K562 (cell line): ENCODE results near the gene TK1. TPM values are rescaled to one million over a fixed set of nuclear protein-coding genes. Genes with fewer than 3 reads are reported as not detected.

ENCODE experiments used
- ATAC-seq: fragments of 200-7000 bp; cut with Tn5 transposase; 3 replicates; pipeline ENCODE4 v1.9.1; 2020; ENCODE audit warnings: moderate library complexity
- BruUV-seq: library from RNA; stranded (reverse); fragments of 400-500 nt; replicated peaks from 2 replicates; lab custom pipeline; 2021; lab: Mats Ljungman, UMichigan
- CTCF ChIA-PET: fragments of 300-600 bp; formaldehyde crosslinking; extraction: SDS; loops from one replicate; lab custom pipeline; 2021; ENCODE audit warnings: low intra/inter-chr PET ratio; lab: Yijun Ruan, JAX
- POLR2A ChIA-PET: fragments of 300-600, 350-650 bp; sonication (Branson Sonifier 250); formaldehyde crosslinking; extraction: SDS; loops from one replicate; lab custom pipeline; 2021; ENCODE audit warnings: antibody characterized with exemption, inconsistent platforms; lab: Yijun Ruan, JAX
- DNase-seq, 4 experiments: peaks; one replicate each; pipeline versions ENCODE4 v3.0.0 to v3.0.0-alpha.2; 2011 to 2018; ENCODE audit warnings: low spot score in 3 of 4, mixed read lengths in 3 of 4; ENCODE audit errors: extremely low read depth in 1 of 4
- FAIRE-seq: peaks from 2 replicates; lab custom pipeline; 2011; peaks lifted over from hg19 to GRCh38; lab: Jason Lieb, UNC
- H2AFZ ChIP-seq: 2 replicates; pipeline ENCODE4 v1.6.0; 2011; ENCODE audit warnings: low read depth, low read length, control low read depth, inconsistent platforms
- H3K27ac ChIP-seq: fragments of 200-600 bp; 3 replicates; pipeline ENCODE4 v1.8.0; 2011; ENCODE audit warnings: low read depth, mild to moderate bottlenecking, control low read depth, inconsistent platforms, low read length, moderate library complexity, mixed read lengths; ENCODE audit errors: extremely low read depth
- H3K27me3 ChIP-seq, 2 experiments: fragments of 300-600 bp in 1 of 2; 2 replicates in 1 of 2; 3 replicates in 1 of 2; pipeline versions ENCODE4 v1.6.0 to v1.8.0; 2011; ENCODE audit warnings: inconsistent platforms in 2 of 2, low read length in 2 of 2, mild to moderate bottlenecking in 1 of 2, mixed read lengths in 1 of 2, moderate library complexity in 1 of 2; ENCODE audit not compliant: control insufficient read depth in 2 of 2, insufficient read depth in 2 of 2
- H3K36me3 ChIP-seq: fragments of 300-600 bp; 3 replicates; pipeline ENCODE4 v1.8.0; 2011; ENCODE audit warnings: mild to moderate bottlenecking, low read length, inconsistent platforms; ENCODE audit not compliant: control insufficient read depth, insufficient read depth
- H3K4me1 ChIP-seq, 2 experiments: fragments of 200-600 bp in 1 of 2; replicated peaks in 1 of 2; 2 replicates in 1 of 2; 3 replicates in 1 of 2; pipeline versions ENCODE4 v1.5.1 to v1.8.0; 2011; ENCODE audit warnings: inconsistent platforms in 2 of 2, low read length in 2 of 2, mild to moderate bottlenecking in 1 of 2, mixed read lengths in 1 of 2, moderate library complexity in 1 of 2; ENCODE audit not compliant: control insufficient read depth in 2 of 2, insufficient read depth in 2 of 2
- H3K4me2 ChIP-seq: 2 replicates; pipeline ENCODE4 v1.6.1; 2011; ENCODE audit warnings: low read length, control low read depth, inconsistent platforms, mixed read lengths; ENCODE audit not compliant: insufficient read depth
- H3K4me3 ChIP-seq: fragments of 200-600 bp; sonication (generic), shearing (Covaris generic); 2 replicates; pipeline ENCODE4 v1.5.1; 2016; ENCODE audit warnings: control low read depth, inconsistent platforms
- H3K79me2 ChIP-seq: fragments of 200-600 bp; 3 replicates; pipeline ENCODE4 v1.8.0; 2011; ENCODE audit warnings: low read length, inconsistent platforms; ENCODE audit not compliant: control insufficient read depth, insufficient read depth
- H3K9ac ChIP-seq, 2 experiments: 2 replicates each; pipeline versions ENCODE4 v1.6.0 to v1.6.1; 2011; ENCODE audit warnings: low read depth in 2 of 2, low read length in 2 of 2, control low read depth in 1 of 2, inconsistent platforms in 1 of 2, mild to moderate bottlenecking in 1 of 2, mixed read lengths in 1 of 2; ENCODE audit not compliant: insufficient read depth in 1 of 2
- H3K9me1 ChIP-seq: one replicate; pipeline ENCODE4 v1.6.0; 2011; ENCODE audit warnings: inconsistent platforms, mild to moderate bottlenecking, low read length, moderate library complexity; ENCODE audit not compliant: control insufficient read depth, insufficient read depth
- H3K9me3 ChIP-seq: replicated peaks from 2 replicates; pipeline ENCODE4 v1.5.1; 2011; ENCODE audit warnings: low read depth, low read length, inconsistent platforms; ENCODE audit not compliant: control insufficient read depth, insufficient read depth
- H4K20me1 ChIP-seq: replicated peaks from 2 replicates; pipeline ENCODE4 v1.6.1; 2011; ENCODE audit warnings: low read length, inconsistent platforms, mixed read lengths; ENCODE audit not compliant: control insufficient read depth, insufficient read depth
- BRF1 ChIP-seq: IDR thresholded peaks from 3 replicates; pipeline ENCODE4 v1.6.1; 2011; ENCODE audit warnings: borderline replicate concordance, mild to moderate bottlenecking; ENCODE audit not compliant: insufficient read length; ENCODE audit errors: extremely low read depth
- CEBPB ChIP-seq: fragments of 450-650 bp; IDR thresholded peaks from 2 replicates; pipeline ENCODE4 v1.6.1; 2016; ENCODE audit warnings: missing genetic modification characterization, missing compliant biosample characterization
- FOXM1 ChIP-seq, 2 experiments: fragments of 450-650 bp in 1 of 2; sonication (generic) in 1 of 2; formaldehyde crosslinking in 1 of 2; IDR thresholded peaks; 2 replicates each; pipeline versions ENCODE4 v1.6.1 to v1.9.0; 2017 to 2022; ENCODE audit warnings: low read depth in 2 of 2, mild to moderate bottlenecking in 2 of 2, missing genetic modification reagents in 1 of 2, moderate library complexity in 1 of 2
- HDAC2 ChIP-seq: fragments of 450-650 bp; IDR thresholded peaks from 2 replicates; pipeline ENCODE4 v1.6.1; 2016; ENCODE audit warnings: mild to moderate bottlenecking
- SLC30A9 ChIP-seq: fragments of 250-450 bp; sonication (Bioruptor Pico); IDR thresholded peaks from 2 replicates; pipeline ENCODE4 v1.8.0; 2022; ENCODE audit warnings: mild to moderate bottlenecking, moderate library complexity
- TAF9B ChIP-seq: fragments of 450-650 bp; IDR thresholded peaks from 2 replicates; pipeline ENCODE4 v1.6.1; 2018; ENCODE audit warnings: mild to moderate bottlenecking; ENCODE audit not compliant: partially characterized antibody
- TCF15 ChIP-seq: fragments of 250-450 bp; sonication (Bioruptor Pico); IDR thresholded peaks from 2 replicates; pipeline ENCODE4 v1.8.0; 2022; ENCODE audit warnings: moderate library complexity, mild to moderate bottlenecking, inconsistent platforms
- ZBTB5 ChIP-seq: fragments of 450-650 bp; IDR thresholded peaks from 2 replicates; pipeline ENCODE4 v1.6.1; 2017; ENCODE audit warnings: antibody characterized with exemption
- ZNF384 ChIP-seq: IDR thresholded peaks from 2 replicates; pipeline ENCODE4 v1.6.1; 2012; ENCODE audit warnings: low read depth, low read length, improper control_type of control experiment
- ZNF584 ChIP-seq: fragments of 200-800 bp; sonication (Bioruptor generic); IDR thresholded peaks from 2 replicates; pipeline ENCODE4 v1.6.1; 2016; ENCODE audit warnings: low read depth, mild to moderate bottlenecking, missing genetic modification characterization, missing compliant biosample characterization
- WGBS: fragments of 100-300 bp; shearing (Covaris generic); methylation state at CpG from one replicate; pipeline ENCODE4 v1.1.6; 2016; ENCODE audit warnings: low coverage, mixed read lengths; ENCODE audit not compliant: insufficient coverage; ENCODE audit errors: missing lambda C conversion rate; 5-methylcytosine and 5-hydroxymethylcytosine counted together
- in situ Hi-C: fragments of 300-500 bp; cut with MboI; formaldehyde crosslinking; loops from 4 replicates; pipeline ENCODE4 v1.15.0; 2018; ENCODE audit warnings: inconsistent platforms, mixed read lengths
- intact Hi-C: fragments of 100-400 bp; cut with micrococcal nuclease; formaldehyde crosslinking; loops from 2 replicates; pipeline ENCODE4 v1.14.2; 2022
- polyA plus RNA-seq, 8 experiments: library from polyadenylated mRNA; depleted of rRNA in 4 of 8; stranded (reverse) in 5 of 8; unstranded in 3 of 8; fragments of >200 nt; fragmentation: Nextera tagmentation in 2 of 8; fragmentation: Illumina TruSeq in 1 of 8; extraction: Ambion mirVana in 2 of 8; extraction: Trizol in 1 of 8; gene quantifications; 2 replicates each; pipeline versions ENCODE4 v1.2.1 to v1.2.3, GENCODE V29; 2011 to 2014; ENCODE audit warnings: inconsistent platforms in 1 of 8, missing spikeins in 1 of 8
- total RNA-seq, 7 experiments: library from RNA; depleted of rRNA in 6 of 7; stranded (reverse); fragments of >200 nt in 6 of 7; fragmentation: Illumina TruSeq in 2 of 7; extraction: Trizol in 2 of 7; gene quantifications; 2 replicates each; pipeline versions ENCODE4 v1.2.1 to v1.2.3, GENCODE V29; 2011 to 2021; ENCODE audit warnings: low replicate concordance in 1 of 7

The TK1 gene
- total and polyA plus RNA-seq, 9 of the 15 experiments (the other 6 are each of a cell fraction or from before 2014, with no cell fraction given): 8.4 to 280 (median 103) TPM

GRCh38 chr17:78211032-78211431, 24.2 kb upstream of the TK1 start (continued):
- TF ChIP-seq FOXM1 (IDR thresholded peaks at IDR 0.05; ENCODE audit: low read depth) (no peak), FOXM1 (CRISPR knock-in tag; IDR thresholded peaks at IDR 0.05; ENCODE audit: low read depth) (no peak), ZBTB5 (no peak), HDAC2 (no peak), TAF9B (no peak), BRF1 (no peak), TCF15 (CRISPR knock-in tag) (no peak)

- Histone ChIP-seq H3K4me3 (no peak overlapping the region), H3K9ac (0 out of 4 replicates have a peak overlapping the region, but pooled peaks of 1 of the 2 experiments have one; percentile 11), H4K20me1 (no peaks in the 10 kb centered on the region), H3K9me3 (no peaks in the 10 kb centered on the region), H3K79me2 (peaks cover 13% of the 10 kb centered on the region), H3K27ac (no peak overlapping the region), H2AFZ (no peak overlapping the region), H3K4me2 (no peak overlapping the region), H3K9me1 (peaks cover 1% of the 10 kb centered on the region), H3K4me1 (peaks cover 0 to 21% of the 10 kb centered on the region in 2 experiments; a peak in 3 of 5 replicates), H3K27me3 (no peaks in the 10 kb centered on the region), H3K36me3 (peaks cover 19% of the 10 kb centered on the region; the same call in 2 of the 3 replicates)
- CTCF ChIA-PET: no interaction called here
- POLR2A ChIA-PET: interaction anchor here (0.9 to 1.6 kb wide), 2 partner anchors 11 to 23 kb away, joined by 3 to 6 read pairs; partner anchors contain the start of genes AFMID and TK1
- BruUV-seq: no TSS peak
- FAIRE-seq: no peak
- WGBS: 47% methylated on average over 10 of the region's 10 CpGs
- intact Hi-C loops: no loop called here
- in situ Hi-C loops: no loop called here
- no peak for ATAC-seq
- DNase-seq: no peak
- TF ChIP-seq ZNF384: no peak
- TF ChIP-seq ZNF584 (CRISPR knock-in tag): no peak
- TF ChIP-seq CEBPB (tag): no peak
- no peak for TF ChIP-seq SLC30A9 (CRISPR knock-in tag)
Observed at GRCh38 chr17:78210111-78210510, 23.3 kb upstream of the TK1 start.
